ENCODE measurements around the gene ASXL1. TPM values are rescaled to one million over a fixed set of nuclear protein-coding genes. Genes with fewer than 3 reads are reported as not detected.

Gene ASXL1
- total and polyA plus RNA-seq, 9 of the 15 experiments (the other 6 are each of a cell fraction or from before 2014, with no cell fraction given) = 6.5 to 65.3 (median 32.3) TPM

DNA sequence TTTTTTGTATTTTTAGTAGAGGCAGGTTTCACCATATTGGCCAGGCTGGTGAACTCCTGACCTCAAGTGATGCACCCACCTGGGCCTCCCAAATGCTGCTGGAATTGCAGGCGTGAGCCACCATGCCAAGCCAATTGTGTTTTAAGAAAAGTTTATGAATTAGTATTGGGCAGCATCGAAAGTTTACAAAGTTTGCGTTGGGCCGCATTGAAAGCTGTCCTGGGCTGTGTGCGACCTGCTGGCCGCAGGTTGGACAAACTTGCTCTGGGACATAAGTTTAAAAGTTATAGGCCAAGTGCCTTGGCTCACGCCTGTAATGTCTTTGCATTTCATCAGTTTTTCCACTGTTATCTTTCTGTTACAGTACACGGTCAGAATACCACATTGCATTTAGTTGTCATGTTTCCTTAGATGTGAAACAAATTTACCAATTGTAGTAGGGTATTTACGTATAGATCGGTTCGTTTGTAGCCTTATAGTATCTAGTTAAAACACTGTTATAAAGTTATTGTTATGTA, 39.5 kb downstream of the ASXL1 start (continued):
- TF ChIP-seq SMARCA4 (IDR thresholded peaks at IDR 0.05) (peak; percentile 85; the same call in 1 of the 2 replicates), SP2 (IDR thresholded peaks at IDR 0.05; ENCODE audit: extremely low read depth, low read depth, low read length, poor library complexity, severe bottlenecking) (no peak), NFYB (IDR thresholded peaks at IDR 0.05; ENCODE audit: extremely low read depth, insufficient read length) (no peak), ARNT (IDR thresholded peaks at IDR 0.05) (peak in 1 of 2 experiments; percentile 84; a peak in 2 of 4 replicates), ZNF324 (CRISPR knock-in tag; IDR thresholded peaks at IDR 0.05) (no peak), E4F1 (CRISPR knock-in tag; IDR thresholded peaks at IDR 0.05; ENCODE audit: borderline replicate concordance) (no peak), YY1 (IDR thresholded peaks at IDR 0.05; ENCODE audit: borderline replicate concordance in 1 of 3, control insufficient read depth in 1 of 3, extremely low read depth in 1 of 3, insufficient read depth in 3 of 3, insufficient read length in 1 of 3, insufficient replicate concordance in 2 of 3, low read depth in 1 of 3, low read length in 2 of 3) (no peak), ELF2 (CRISPR knock-in tag; IDR thresholded peaks at IDR 0.05) (no peak), PHB2 (IDR thresholded peaks at IDR 0.05; ENCODE audit: low read depth) (no peak), ZC3H11A (IDR thresholded peaks at IDR 0.05; ENCODE audit: low read depth, low read length) (no peak), ARID2 (IDR thresholded peaks at IDR 0.05) (no peak), ETS2 (tag; IDR thresholded peaks at IDR 0.05; ENCODE audit: borderline replicate concordance, poor library complexity, severe bottlenecking) (no peak), ZNF232 (CRISPR knock-in tag; IDR thresholded peaks at IDR 0.05) (no peak), MTF1 (CRISPR knock-in tag; IDR thresholded peaks at IDR 0.05; ENCODE audit: borderline replicate concordance) (no peak), YBX1 (IDR thresholded peaks at IDR 0.05) (no peak), ZNF408 (CRISPR knock-in tag; IDR thresholded peaks at IDR 0.05; ENCODE audit: low read depth) (no peak), ELF4 (CRISPR knock-in tag; IDR thresholded peaks at IDR 0.05) (no peak), TEAD4 (IDR thresholded peaks at IDR 0.05; ENCODE audit: low read length) (peak; percentile 83), TEAD4 (CRISPR knock-in tag; IDR thresholded peaks at IDR 0.05; ENCODE audit: borderline replicate concordance) (no peak), ZNF561 (CRISPR knock-in tag; conservative IDR thresholded peaks at IDR 0.05) (0 out of 2 replicates have a peak, but pooled peaks have one; percentile 27), CBFA2T3 (IDR thresholded peaks at IDR 0.05) (peak; percentile 68), ZEB2 (IDR thresholded peaks at IDR 0.05) (no peak), RFX1 (IDR thresholded peaks at IDR 0.05) (no peak), KDM5B (IDR thresholded peaks at IDR 0.05; ENCODE audit: insufficient replicate concordance, low read depth, low read length) (no peak), KLF1 (tag; IDR thresholded peaks at IDR 0.05) (no peak)
- TF ChIP-seq, protein P1, sequence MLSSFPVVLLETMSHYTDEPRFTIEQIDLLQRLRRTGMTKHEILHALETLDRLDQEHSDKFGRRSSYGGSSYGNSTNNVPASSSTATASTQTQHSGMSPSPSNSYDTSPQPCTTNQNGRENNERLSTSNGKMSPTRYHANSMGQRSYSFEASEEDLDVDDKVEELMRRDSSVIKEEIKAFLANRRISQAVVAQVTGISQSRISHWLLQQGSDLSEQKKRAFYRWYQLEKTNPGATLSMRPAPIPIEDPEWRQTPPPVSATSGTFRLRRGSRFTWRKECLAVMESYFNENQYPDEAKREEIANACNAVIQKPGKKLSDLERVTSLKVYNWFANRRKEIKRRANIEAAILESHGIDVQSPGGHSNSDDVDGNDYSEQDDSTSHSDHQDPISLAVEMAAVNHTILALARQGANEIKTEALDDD (IDR thresholded peaks at IDR 0.05) = no peak
- TF ChIP-seq, protein P2, sequence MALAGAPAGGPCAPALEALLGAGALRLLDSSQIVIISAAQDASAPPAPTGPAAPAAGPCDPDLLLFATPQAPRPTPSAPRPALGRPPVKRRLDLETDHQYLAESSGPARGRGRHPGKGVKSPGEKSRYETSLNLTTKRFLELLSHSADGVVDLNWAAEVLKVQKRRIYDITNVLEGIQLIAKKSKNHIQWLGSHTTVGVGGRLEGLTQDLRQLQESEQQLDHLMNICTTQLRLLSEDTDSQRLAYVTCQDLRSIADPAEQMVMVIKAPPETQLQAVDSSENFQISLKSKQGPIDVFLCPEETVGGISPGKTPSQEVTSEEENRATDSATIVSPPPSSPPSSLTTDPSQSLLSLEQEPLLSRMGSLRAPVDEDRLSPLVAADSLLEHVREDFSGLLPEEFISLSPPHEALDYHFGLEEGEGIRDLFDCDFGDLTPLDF (CRISPR knock-in tag; IDR thresholded peaks at IDR 0.05) = no peak
